Stomach smooth muscle (tissue), 2 donors: Measurements from ENCODE around the gene CTAG1A.
"Not testable (repeated sequence)": the region's sequence is repeated elsewhere in the genome, so short reads cannot be mapped to it uniquely, and the experiment has no call there.

Experiments
- H3K27ac ChIP-seq: one replicate; pipeline ENCODE4 v1.7.0; 2013; ENCODE audit warnings: mild to moderate bottlenecking, low read length, inconsistent platforms
- H3K27me3 ChIP-seq, 2 donors: one replicate each; pipeline ENCODE4 v1.7.0; 2013; ENCODE audit warnings: low read length in 2 of 2; ENCODE audit not compliant: insufficient read depth in 2 of 2, control insufficient read depth in 1 of 2
- H3K36me3 ChIP-seq, 2 donors: one replicate each; pipeline ENCODE4 v1.7.0; 2013; ENCODE audit warnings: low read length in 2 of 2; ENCODE audit not compliant: control insufficient read depth in 2 of 2, insufficient read depth in 2 of 2
- H3K4me1 ChIP-seq: one replicate; pipeline ENCODE4 v1.7.0; 2013; ENCODE audit warnings: low read length; ENCODE audit not compliant: control insufficient read depth, insufficient read depth
- H3K4me3 ChIP-seq, 2 donors: one replicate each; pipeline ENCODE4 v1.7.0; 2013; ENCODE audit warnings: low read length in 2 of 2
- H3K9ac ChIP-seq, 2 donors: one replicate each; pipeline ENCODE4 v1.7.0; 2013; ENCODE audit warnings: low read length in 2 of 2, mild to moderate bottlenecking in 1 of 2
- H3K9me3 ChIP-seq, 2 donors: one replicate each; pipeline ENCODE4 v1.7.0; 2013; ENCODE audit warnings: low read length in 2 of 2; ENCODE audit not compliant: control insufficient read depth in 2 of 2
- donor health status: healthy.
- donor health status: Pancreatic carcinoma.

The CTAG1A gene

GRCh38 chrX:154546354-154547244, 38.3 kb upstream of the CTAG1A start, which contains the start of gene G6PD:
TSS of gene G6PD (minus strand) at chrX:154546846. CDS start at chrX:154546155, 691 bp downstream.
- Histone ChIP-seq H3K36me3 (no peaks in the 10 kb centered on the region), H3K9ac (peak within 1 kb of the TSS; percentile 77 to 80), H3K4me1 (peaks cover 30% of the 10 kb centered on the region), H3K4me3 (peak within 1 kb of the TSS; percentile 81 to 89), H3K27me3 (peaks cover 0 to 7% of the 10 kb centered on the region in 2 donors), H3K27ac (peak within 1 kb of the TSS; percentile 69), H3K9me3 (no peaks in the 10 kb centered on the region)

- H3K9me3 ChIP-seq, result no peaks in the 10 kb centered on the region
- H3K9ac ChIP-seq, result peak within 1 kb of the TSS; percentile 77 to 80
- peaks cover 25% of the 10 kb centered on the region for H3K4me1 ChIP-seq
- H3K36me3 ChIP-seq, result peaks cover 0 to 2% of the 10 kb centered on the region in 2 donors
- peaks cover 0 to 8% of the 10 kb centered on the region in 2 donors for H3K27me3 ChIP-seq
- H3K4me3 ChIP-seq, result peak within 1 kb of the TSS; percentile 81 to 89
- peak within 1 kb of the TSS; percentile 69 for H3K27ac ChIP-seq
These were observed 37.5 kb upstream of the CTAG1A start, which contains the start of gene IKBKG for GRCh38 chrX:154547245-154548027. TSS of gene IKBKG (plus strand) at chrX:154547620. CDS start at chrX:154552003, 4,383 bp downstream.

GRCh38 chrX:154548028-154548316, 37.0 kb upstream of the CTAG1A start:
- Histone ChIP-seq H3K4me3 (peak overlapping the region; percentile 81 to 89), H3K27me3 (peaks cover 0 to 5% of the 10 kb centered on the region in 2 donors), H3K27ac (peak overlapping the region; percentile 69), H3K9me3 (no peaks in the 10 kb centered on the region), H3K36me3 (peaks cover under 1 to 2% of the 10 kb centered on the region in 2 donors), H3K9ac (peak overlapping the region; percentile 77 to 80), H3K4me1 (peaks cover 22% of the 10 kb centered on the region)

- no peak overlapping the region for H3K4me3 ChIP-seq
- peaks cover 22% of the 10 kb centered on the region for H3K4me1 ChIP-seq
- no peak overlapping the region for H3K9ac ChIP-seq
These were observed 35.2 kb upstream of the CTAG1A start for GRCh38 chrX:154549766-154550165.

GRCh38 chrX:154552112-154552806, 32.7 kb upstream of the CTAG1A start:
- H3K9ac ChIP-seq, H3K36me3 ChIP-seq, H3K4me3 ChIP-seq, H3K27ac ChIP-seq, H3K27me3 ChIP-seq, H3K9me3 ChIP-seq: not testable (repeated sequence)
- H3K4me1 ChIP-seq, result peaks cover 16% of the 10 kb centered on the region

More at GRCh38 chrX:154549766-154550165, 35.2 kb upstream of the CTAG1A start:
- peaks cover 2 to 7% of the 10 kb centered on the region in 2 donors for H3K36me3 ChIP-seq
- H3K27me3 ChIP-seq, result peaks cover 0 to 7% of the 10 kb centered on the region in 2 donors
- no peak overlapping the region for H3K27ac ChIP-seq
- no peaks in the 10 kb centered on the region for H3K9me3 ChIP-seq

- H3K4me3 ChIP-seq, H3K27me3 ChIP-seq, H3K4me1 ChIP-seq, H3K9me3 ChIP-seq, H3K9ac ChIP-seq, H3K27ac ChIP-seq, H3K36me3 ChIP-seq: not testable (repeated sequence)
These were observed 26.8 kb upstream of the CTAG1A start for GRCh38 chrX:154558060-154558690.

GRCh38 chrX:154558896-154559295, 26.0 kb upstream of the CTAG1A start:
- H3K4me3 ChIP-seq, H3K9ac ChIP-seq, H3K27me3 ChIP-seq, H3K27ac ChIP-seq, H3K9me3 ChIP-seq, H3K4me1 ChIP-seq, H3K36me3 ChIP-seq: not testable (repeated sequence)

GRCh38 chrX:154560326-154560725, 24.6 kb upstream of the CTAG1A start:
- not testable (repeated sequence) for H3K9me3 ChIP-seq, H3K27ac ChIP-seq, H3K27me3 ChIP-seq, H3K4me3 ChIP-seq, H3K4me1 ChIP-seq, H3K9ac ChIP-seq, H3K36me3 ChIP-seq

GRCh38 chrX:154562295-154562694, 22.6 kb upstream of the CTAG1A start:
- H3K9me3 ChIP-seq, H3K27ac ChIP-seq, H3K36me3 ChIP-seq, H3K9ac ChIP-seq, H3K4me3 ChIP-seq, H3K27me3 ChIP-seq, H3K4me1 ChIP-seq: not testable (repeated sequence)

GRCh38 chrX:154570361-154570760, 14.6 kb upstream of the CTAG1A start:
- H3K27me3 ChIP-seq, H3K36me3 ChIP-seq, H3K9me3 ChIP-seq, H3K27ac ChIP-seq, H3K4me3 ChIP-seq, H3K9ac ChIP-seq, H3K4me1 ChIP-seq: not testable (repeated sequence)
